Hindlimb muscle (tissue), 1 donor: ENCODE measurements around the gene ALDH16A1. TPM values are rescaled to one million over a fixed set of nuclear protein-coding genes. Genes with fewer than 3 reads are reported as not detected.
"Not testable (repeated sequence)": the region's sequence is repeated elsewhere in the genome, so short reads cannot be mapped to it uniquely, and the experiment has no call there.

Source experiments
- DNase-seq: peaks from one replicate; pipeline ENCODE4 v3.0.0-alpha.2; 2013
- polyA plus RNA-seq: library from polyadenylated mRNA; unstranded; fragments of 120-200 nt; gene quantifications from one replicate; pipeline ENCODE4 v1.2.1, GENCODE V29; 2013; ENCODE audit not compliant: insufficient read length

Gene ALDH16A1
- polyA plus RNA-seq, 1 donor, result 14.8 TPM

- no peak for DNase-seq
These were observed 11.6 kb upstream of the ALDH16A1 start, which contains the start of gene SLC17A7 for GRCh38 chr19:49441210-49441959. Gene SLC17A7 (minus strand): TSS chr19:49441527. CDS start chr19:49441379, 148 bp downstream.

GRCh38 chr19:49441960-49442350 lies 11.1 kb upstream of the ALDH16A1 start:
- no peak for DNase-seq

GRCh38 chr19:49442354-49442753 lies 10.7 kb upstream of the ALDH16A1 start:
- no peak for DNase-seq

GRCh38 chr19:49442771-49443365 lies 10.2 kb upstream of the ALDH16A1 start:
- peak; percentile 89 for DNase-seq

GRCh38 chr19:49443366-49444099 lies 9.5 kb upstream of the ALDH16A1 start:
- DNase-seq, result peak; percentile 96

GRCh38 chr19:49444100-49444700 lies 8.8 kb upstream of the ALDH16A1 start:
- not testable (repeated sequence) for DNase-seq

- no peak for DNase-seq
These were observed 7.0 kb upstream of the ALDH16A1 start for GRCh38 chr19:49445997-49446396.

GRCh38 chr19:49447485-49448431 lies 5.3 kb upstream of the ALDH16A1 start:
- DNase-seq, result no peak

- DNase-seq, result no peak
These were observed 4.6 kb upstream of the ALDH16A1 start for GRCh38 chr19:49448432-49448786.

GRCh38 chr19:49450405-49450804 lies 2.6 kb upstream of the ALDH16A1 start:
- no peak for DNase-seq

GRCh38 chr19:49451430-49452181 lies 1.4 kb upstream of the ALDH16A1 start, which contains the start of gene PIH1D1:
Gene PIH1D1 (minus strand): TSS chr19:49451814. CDS start chr19:49451574, 240 bp downstream.
- peak; percentile 96 for DNase-seq

- DNase-seq, result no peak
These were observed 774 bp downstream of the ALDH16A1 start for GRCh38 chr19:49453757-49454240.

- DNase-seq, result peak; percentile 76
These were observed 2.7 kb downstream of the ALDH16A1 start for GRCh38 chr19:49455773-49456172.

GRCh38 chr19:49456326-49456725 lies 3.3 kb downstream of the ALDH16A1 start:
- no peak for DNase-seq

- DNase-seq, result no peak
These were observed 5.5 kb downstream of the ALDH16A1 start for GRCh38 chr19:49458567-49458903.

GRCh38 chr19:49459388-49459787 lies 6.4 kb downstream of the ALDH16A1 start:
- no peak for DNase-seq

GRCh38 chr19:49461130-49461529 lies 8.1 kb downstream of the ALDH16A1 start:
- DNase-seq, result not testable (repeated sequence)

GRCh38 chr19:49461656-49462055 lies 8.6 kb downstream of the ALDH16A1 start:
- DNase-seq, result no peak

GRCh38 chr19:49462492-49462891 lies 9.5 kb downstream of the ALDH16A1 start:
- DNase-seq, result no peak

GRCh38 chr19:49463960-49464740 lies 11.1 kb downstream of the ALDH16A1 start:
- no peak for DNase-seq
